Small intestine (tissue), 7 donors: ENCODE data around the gene USHBP1. TPM values are rescaled to one million over a fixed set of nuclear protein-coding genes. Genes with fewer than 3 reads are reported as not detected.

Experiments used
- DNase-seq, 2 donors: peaks; one replicate each; pipeline versions ENCODE4 v3.0.0 to v3.0.0-alpha.2; 2013
- FAIRE-seq: peaks from 2 replicates; lab custom pipeline; 2012; peaks lifted over from hg19 to GRCh38; lab: Jason Lieb, UNC
- H3K27ac ChIP-seq, 3 donors: one replicate each; pipeline ENCODE4 v1.5.1; 2013; ENCODE audit warnings: low read length in 2 of 3, mild to moderate bottlenecking in 2 of 3, control low read depth in 1 of 3, inconsistent platforms in 1 of 3, low read depth in 1 of 3, moderate library complexity in 1 of 3
- H3K27me3 ChIP-seq, 3 donors: one replicate each; pipeline ENCODE4 v1.6.1; 2013; ENCODE audit warnings: low read length in 3 of 3, inconsistent platforms in 1 of 3; ENCODE audit not compliant: control insufficient read depth in 3 of 3, insufficient read depth in 3 of 3
- H3K36me3 ChIP-seq, 3 donors: one replicate each; pipeline ENCODE4 v1.6.1; 2013; ENCODE audit warnings: low read length in 3 of 3, inconsistent platforms in 1 of 3, low read depth in 1 of 3, mild to moderate bottlenecking in 1 of 3, moderate library complexity in 1 of 3; ENCODE audit not compliant: control insufficient read depth in 3 of 3, insufficient read depth in 2 of 3
- H3K4me1 ChIP-seq, 3 donors: one replicate each; pipeline ENCODE4 v1.6.1; 2013; ENCODE audit warnings: low read length in 2 of 3, inconsistent platforms in 1 of 3, low read depth in 1 of 3, mild to moderate bottlenecking in 1 of 3, moderate library complexity in 1 of 3; ENCODE audit not compliant: control insufficient read depth in 3 of 3, insufficient read depth in 2 of 3
- H3K4me3 ChIP-seq, 3 donors: one replicate each; pipeline ENCODE4 v1.5.1; 2013; ENCODE audit warnings: low read length in 3 of 3, control low read depth in 1 of 3, inconsistent platforms in 1 of 3, low read depth in 1 of 3, mild to moderate bottlenecking in 1 of 3, moderate library complexity in 1 of 3
- H3K9me3 ChIP-seq, 2 donors: one replicate each; pipeline ENCODE4 v1.6.1; 2013; ENCODE audit warnings: low read depth in 1 of 2, low read length in 1 of 2; ENCODE audit not compliant: control insufficient read depth in 2 of 2, insufficient read depth in 1 of 2
- WGBS, 3 donors: extraction: QIAGEN DNeasy Blood & Tissue Kit; methylation state at CpG; one replicate each; pipeline ENCODE4 v1.1.7; 2013; 5-methylcytosine and 5-hydroxymethylcytosine counted together
- polyA plus RNA-seq, 4 donors: library from polyadenylated mRNA; stranded (reverse) in 3 of 4; unstranded in 1 of 4; fragments of 200-250 nt in 3 of 4; fragments of 120-200 nt in 1 of 4; gene quantifications; one replicate each; pipeline versions ENCODE4 v1.2.1 to v1.2.3, GENCODE V29; 2013
- donor health status: healthy with polysubstance abuse.
- donor health status: control.
- donor health status: control.
- donor health status: Bipolar disorder and iron deficiency.
- donor health status: healthy.

Gene USHBP1
- polyA plus RNA-seq, 4 donors = 1.4 to 4.7 (median 2.0) TPM; not detected in 1

DNA sequence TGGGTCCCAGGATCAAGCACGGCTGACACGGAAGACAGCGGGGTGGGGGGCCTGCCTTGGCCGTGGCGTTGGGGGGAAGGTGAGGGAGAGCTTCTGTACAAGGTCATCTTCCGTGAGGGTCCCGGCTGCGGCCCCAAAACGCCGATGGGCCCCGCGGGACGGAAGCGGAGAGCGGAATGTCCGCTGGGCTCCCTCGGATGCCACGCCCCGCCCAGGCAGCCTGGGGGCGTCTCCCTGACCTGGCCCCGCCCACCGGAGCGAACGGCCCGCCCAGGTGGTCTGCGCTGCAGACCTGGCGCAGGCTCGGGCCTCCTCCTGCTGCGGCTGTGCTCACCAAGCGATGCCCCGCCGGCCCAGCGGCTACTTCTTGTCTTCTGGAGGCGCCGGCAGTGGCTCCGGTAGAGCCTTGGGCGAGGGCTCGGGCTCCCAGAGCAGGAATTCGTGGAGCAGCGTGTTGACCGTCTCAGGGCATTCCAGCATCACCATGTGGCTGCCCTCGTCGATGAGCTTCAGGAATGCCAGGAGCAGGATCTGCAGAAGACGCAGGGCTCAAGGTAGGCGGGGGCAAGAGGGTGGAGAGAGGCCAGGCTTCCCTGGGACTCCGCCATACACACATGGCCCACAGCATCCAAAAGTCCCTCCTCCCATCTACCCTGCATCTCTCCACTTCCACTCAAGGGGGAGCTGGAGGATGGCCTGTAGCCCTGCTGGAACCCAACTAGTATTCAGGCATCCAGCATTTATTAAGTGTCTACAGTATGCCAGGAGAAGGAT lies 27.9 kb upstream of the USHBP1 start:
- FAIRE-seq = no peak
- H3K9me3 ChIP-seq = peaks cover 0 to 3% of the 10 kb centered on the region in 2 donors
- H3K27ac ChIP-seq = peak overlapping the region in 2 of 3 donors; percentile 28 to 63
- H3K27me3 ChIP-seq = no peaks in the 10 kb centered on the region
- peak; percentile 85 to 90 for DNase-seq
- 1 to 3% (median 1%) methylated on average over 36 to 46 of the region's 46 CpGs for WGBS, 3 donors
- H3K4me1 ChIP-seq = peaks cover 0 to 4% (median 0%) of the 10 kb centered on the region in 3 donors
- H3K4me3 ChIP-seq = peak overlapping the region; percentile 47 to 52 (median 52)
- peaks cover 0 to 13% (median 0%) of the 10 kb centered on the region in 3 donors for H3K36me3 ChIP-seq

DNA sequence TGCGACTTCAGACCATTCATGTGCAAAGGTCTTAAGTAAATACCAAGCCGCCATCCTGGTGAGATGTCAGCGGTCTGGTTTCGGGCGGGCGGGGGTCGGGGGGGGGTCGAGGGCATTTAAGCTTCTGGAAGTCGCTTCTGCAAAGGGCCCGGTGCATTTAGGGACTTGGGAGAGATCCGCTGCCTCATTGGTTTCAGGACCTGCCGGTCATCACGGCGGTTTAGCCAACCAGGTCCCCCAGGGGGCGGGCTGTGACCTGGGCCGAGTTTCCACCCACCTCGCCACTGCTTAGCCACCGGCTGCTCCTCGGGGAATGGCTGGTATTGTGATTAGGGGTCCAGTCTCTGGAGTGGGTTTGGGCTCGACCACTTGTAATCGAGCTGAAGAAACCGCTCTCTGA lies 24.9 kb upstream of the USHBP1 start:
- Histone ChIP-seq H3K27ac (no peak overlapping the region), H3K4me1 (peaks cover 0 to 9% (median 0%) of the 10 kb centered on the region in 3 donors), H3K4me3 (no peak overlapping the region), H3K9me3 (peaks cover 0 to 3% of the 10 kb centered on the region in 2 donors), H3K27me3 (no peaks in the 10 kb centered on the region), H3K36me3 (peaks cover 0 to 7% (median 0%) of the 10 kb centered on the region in 3 donors)
- FAIRE-seq = no peak
- DNase-seq = peak; percentile 43 to 62
- 13 to 19% (median 15%) methylated on average over 21 to 22 of the region's 22 CpGs for WGBS, 3 donors

DNA sequence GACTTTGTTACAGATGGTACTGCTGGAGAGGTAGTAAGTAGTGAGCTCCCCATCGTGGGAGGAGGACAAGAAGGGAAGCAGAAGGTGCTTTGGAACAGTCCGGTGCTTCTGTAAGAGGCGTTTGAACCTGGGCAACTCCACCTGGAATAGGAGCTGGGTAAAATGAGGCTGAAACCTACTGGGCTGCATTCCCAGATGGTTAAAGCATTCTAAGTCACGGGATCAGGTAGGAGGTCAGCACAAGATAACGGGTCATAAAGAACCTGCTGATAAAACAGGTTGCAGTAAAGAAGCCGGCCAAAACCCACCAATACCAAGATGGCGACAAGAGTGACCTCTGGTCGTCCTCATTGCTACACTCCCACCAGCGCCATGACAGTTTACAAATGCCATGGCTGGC lies 22.2 kb upstream of the USHBP1 start:
- Histone ChIP-seq H3K4me1 (peaks cover under 1 to 12% (median 2%) of the 10 kb centered on the region in 3 donors), H3K27ac (no peak overlapping the region), H3K36me3 (no peaks in the 10 kb centered on the region), H3K27me3 (peaks cover 0 to 7% (median under 1%) of the 10 kb centered on the region in 3 donors), H3K4me3 (no peak overlapping the region), H3K9me3 (no peaks in the 10 kb centered on the region)
- DNase-seq = peak in 1 of 2 donors; percentile 47
- 38 to 73% (median 66%) methylated on average over 9 of the region's 9 CpGs for WGBS, 3 donors
- FAIRE-seq = no peak

DNA sequence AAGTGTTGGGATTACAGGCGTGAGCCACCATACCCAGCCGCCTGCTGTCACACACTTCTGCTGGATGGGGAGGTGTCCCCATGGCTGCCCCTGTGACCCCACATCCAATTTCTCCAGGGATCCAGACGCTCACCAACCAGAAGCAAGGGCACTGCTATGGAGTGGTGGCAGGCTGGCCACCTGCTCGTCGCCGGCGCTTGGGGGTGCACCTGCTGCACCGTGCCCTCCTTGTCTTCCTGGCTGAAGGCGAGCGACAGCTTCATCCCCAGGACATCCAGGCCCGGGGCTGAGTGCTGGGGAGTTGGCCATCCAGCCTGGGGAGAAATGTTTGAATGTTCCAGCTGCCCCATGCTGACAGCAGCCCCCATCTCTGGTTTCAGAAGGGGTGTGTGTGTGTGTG lies 21.7 kb upstream of the USHBP1 start:
- no peak for FAIRE-seq
- Histone ChIP-seq H3K27ac (no peak overlapping the region), H3K4me3 (no peak overlapping the region), H3K27me3 (peaks cover 0 to 12% (median 3%) of the 10 kb centered on the region in 3 donors), H3K36me3 (no peaks in the 10 kb centered on the region), H3K9me3 (no peaks in the 10 kb centered on the region), H3K4me1 (peaks cover 2 to 17% (median 2%) of the 10 kb centered on the region in 3 donors)
- WGBS, 3 donors = 81 to 92% (median 87%) methylated on average over 11 of the region's 11 CpGs
- no peak for DNase-seq

DNA sequence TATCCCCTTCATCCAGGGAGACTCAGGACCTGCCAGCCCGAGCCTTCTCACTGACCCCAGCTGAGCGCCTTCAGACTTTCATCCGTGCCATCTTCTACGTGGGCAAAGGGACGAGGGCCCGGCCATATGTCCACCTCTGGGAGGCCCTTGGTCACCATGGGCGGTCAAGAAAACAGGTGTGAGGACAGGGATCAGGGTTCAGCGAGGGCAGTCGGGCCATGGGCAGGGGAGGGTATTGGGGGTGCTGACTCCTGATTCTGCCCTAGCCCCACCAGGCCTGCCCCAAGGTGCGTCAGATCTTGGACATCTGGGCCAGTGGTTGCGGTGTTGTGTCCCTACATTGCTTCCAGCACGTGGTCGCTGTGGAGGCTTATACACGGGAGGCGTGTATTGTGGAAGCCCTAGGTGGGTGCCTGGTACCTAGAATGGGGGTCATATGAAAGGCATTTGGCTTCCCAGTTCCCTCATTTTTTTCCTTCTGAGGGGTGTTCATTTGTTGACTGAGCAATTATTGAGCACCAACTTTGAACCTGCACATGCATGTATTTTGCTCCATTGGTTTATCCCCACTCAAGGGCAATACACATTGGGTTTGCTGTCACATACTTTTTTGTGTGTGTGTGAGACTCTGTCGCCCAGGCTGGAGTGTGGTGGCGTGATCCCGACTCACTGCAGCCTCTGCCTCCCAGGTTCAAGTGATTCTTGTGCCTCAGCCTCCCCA lies 21.0 kb upstream of the USHBP1 start:
- no peaks in the 10 kb centered on the region for H3K9me3 ChIP-seq
- DNase-seq (no peak), FAIRE-seq (no peak)
- peaks cover 0 to 14% (median 3%) of the 10 kb centered on the region in 3 donors for H3K27me3 ChIP-seq
- H3K27ac ChIP-seq = no peak overlapping the region
- 88 to 90% (median 89%) methylated on average over 18 of the region's 18 CpGs for WGBS, 3 donors
- no peaks in the 10 kb centered on the region for H3K36me3 ChIP-seq
- H3K4me1 ChIP-seq = peaks cover 2 to 17% (median 2%) of the 10 kb centered on the region in 3 donors
- no peak overlapping the region for H3K4me3 ChIP-seq

DNA sequence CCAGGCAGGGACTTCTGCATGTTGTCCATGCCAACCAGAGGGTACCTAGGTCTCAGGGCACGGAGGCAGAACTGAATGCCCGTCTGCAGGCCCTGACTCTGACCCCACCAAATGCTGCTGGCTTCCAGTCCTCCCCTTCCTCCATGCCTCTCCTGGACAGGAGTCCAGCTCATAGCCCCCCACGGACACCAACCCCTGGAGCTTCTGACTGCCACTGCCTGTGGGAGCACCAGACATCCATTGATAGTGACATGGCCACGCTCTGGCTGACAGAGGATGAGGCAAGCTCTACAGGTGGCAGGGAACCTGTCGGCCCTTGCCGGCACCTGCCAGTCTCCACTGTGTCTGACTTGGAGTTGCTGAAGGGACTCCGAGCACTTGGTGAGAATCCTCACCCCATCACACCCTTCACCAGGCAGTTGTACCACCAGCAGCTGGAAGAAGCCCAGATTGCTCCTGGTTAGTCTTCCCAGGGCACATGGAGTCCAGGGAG lies 19.0 kb upstream of the USHBP1 start:
- WGBS, 3 donors = 82 to 91% (median 86%) methylated on average over 7 of the region's 7 CpGs
- DNase-seq (no peak), FAIRE-seq (no peak)
- H3K4me1 ChIP-seq = peaks cover 2 to 17% (median 2%) of the 10 kb centered on the region in 3 donors
- peaks cover 0 to 14% (median 3%) of the 10 kb centered on the region in 3 donors for H3K27me3 ChIP-seq
- H3K4me3 ChIP-seq = no peak overlapping the region
- no peak overlapping the region for H3K27ac ChIP-seq
- H3K36me3 ChIP-seq = peaks cover 0 to 14% (median 0%) of the 10 kb centered on the region in 3 donors
- H3K9me3 ChIP-seq = no peaks in the 10 kb centered on the region

DNA sequence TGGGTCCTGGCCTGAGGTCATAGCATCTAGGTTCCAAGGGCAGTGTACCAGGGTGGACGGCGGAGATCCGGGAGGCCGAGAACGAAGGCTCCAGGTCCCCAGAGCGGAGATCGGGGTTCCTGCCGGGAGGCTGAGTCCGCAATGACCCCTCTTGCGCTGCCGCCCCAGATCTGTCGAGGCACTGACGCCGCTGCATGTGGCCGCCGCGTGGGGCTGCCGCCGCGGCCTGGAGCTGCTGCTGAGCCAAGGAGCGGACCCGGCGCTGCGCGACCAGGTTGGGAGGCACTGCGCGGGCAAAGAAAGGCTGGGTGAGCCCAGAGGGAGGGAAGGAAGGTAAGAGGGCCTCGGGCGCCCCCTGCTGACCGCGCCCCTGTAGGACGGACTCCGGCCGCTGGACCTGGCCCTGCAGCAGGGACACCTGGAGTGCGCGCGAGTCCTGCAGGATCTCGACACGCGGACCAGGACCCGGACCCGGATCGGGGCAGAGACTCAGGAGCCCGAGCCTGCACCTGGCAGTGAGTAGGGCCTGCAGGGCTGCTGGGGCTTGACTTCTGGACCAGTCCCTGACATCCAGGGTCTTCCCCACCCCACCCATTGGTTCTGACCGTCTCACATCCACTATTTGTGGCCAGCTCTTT lies 18.1 kb upstream of the USHBP1 start:
- FAIRE-seq (no peak), DNase-seq (peak; percentile 79 to 89)
- 3 to 4% (median 3%) methylated on average over 30 to 45 of the region's 45 CpGs for WGBS, 3 donors
- peaks cover 0 to 14% (median 3%) of the 10 kb centered on the region in 3 donors for H3K27me3 ChIP-seq
- peaks cover 2 to 17% (median 2%) of the 10 kb centered on the region in 3 donors for H3K4me1 ChIP-seq
- H3K27ac ChIP-seq = no peak overlapping the region
- peaks cover 0 to 17% (median 0%) of the 10 kb centered on the region in 3 donors for H3K36me3 ChIP-seq
- H3K9me3 ChIP-seq = no peaks in the 10 kb centered on the region
- H3K4me3 ChIP-seq = peak overlapping the region in 1 of 3 donors; percentile 40
